DND-41 (cell line): ENCODE measurements around the gene POU6F2.

Experiments
- ATAC-seq: fragments of 200-7000 bp; cut with Tn5 transposase; 3 replicates; pipeline ENCODE4 v1.9.1; 2021; ENCODE audit warnings: low read depth; ENCODE audit not compliant: insufficient read depth
- DNase-seq: peaks from one replicate; pipeline ENCODE4 v3.0.0-alpha.2; 2020
- H2AFZ ChIP-seq: 2 replicates; pipeline ENCODE4 v1.6.0; 2012; ENCODE audit warnings: low read depth, low read length
- H3K27ac ChIP-seq: 2 replicates; pipeline ENCODE4 v1.5.1; 2012; ENCODE audit warnings: low read length, inconsistent platforms
- H3K27me3 ChIP-seq: fragments of 200-600 bp; sonication (generic); 2 replicates; pipeline ENCODE4 v1.6.0; 2012; ENCODE audit warnings: low read length, mild to moderate bottlenecking, inconsistent platforms; ENCODE audit not compliant: insufficient read depth, poor library complexity
- H3K36me3 ChIP-seq: 2 replicates; pipeline ENCODE4 v1.5.1; 2012; ENCODE audit warnings: low read length, inconsistent platforms; ENCODE audit not compliant: insufficient read depth
- H3K4me1 ChIP-seq: 2 replicates; pipeline ENCODE4 v1.5.1; 2012; ENCODE audit warnings: mild to moderate bottlenecking, low read length; ENCODE audit not compliant: insufficient read depth
- H3K4me2 ChIP-seq: 2 replicates; pipeline ENCODE4 v1.6.0; 2012; ENCODE audit warnings: mild to moderate bottlenecking, moderate library complexity, low read length, inconsistent platforms; ENCODE audit not compliant: insufficient read depth
- H3K4me3 ChIP-seq, 2 experiments: fragments of 200-600 bp in 1 of 2; shearing (Covaris generic) in 1 of 2; 2 replicates each; pipeline ENCODE4 v1.5.1; 2012 to 2016; ENCODE audit warnings: inconsistent platforms in 2 of 2, low read length in 2 of 2, mild to moderate bottlenecking in 2 of 2, low read depth in 1 of 2, moderate library complexity in 1 of 2
- H3K79me2 ChIP-seq: 2 replicates; pipeline ENCODE4 v1.6.0; 2012; ENCODE audit warnings: low read length, inconsistent platforms; ENCODE audit not compliant: insufficient read depth
- H3K9ac ChIP-seq: 2 replicates; pipeline ENCODE4 v1.6.0; 2012; ENCODE audit warnings: low read depth, mild to moderate bottlenecking, inconsistent platforms, low read length, moderate library complexity
- H3K9me3 ChIP-seq: 2 replicates; pipeline ENCODE4 v1.5.1; 2012; ENCODE audit warnings: low read length, moderate library complexity, mild to moderate bottlenecking, inconsistent platforms; ENCODE audit not compliant: insufficient read depth, severe bottlenecking
- H4K20me1 ChIP-seq: 2 replicates; pipeline ENCODE4 v1.6.0; 2012; ENCODE audit warnings: low read length; ENCODE audit not compliant: insufficient read depth
- CTCF ChIP-seq: IDR thresholded peaks from 2 replicates; pipeline ENCODE4 v1.5.1; 2012; ENCODE audit warnings: borderline replicate concordance, low read length, moderate library complexity, mild to moderate bottlenecking; ENCODE audit not compliant: poor library complexity, severe bottlenecking; ENCODE audit errors: extremely low read depth
- EZH2 ChIP-seq: IDR thresholded peaks from 3 replicates; pipeline ENCODE4 v1.6.1; 2012; ENCODE audit warnings: borderline replicate concordance, low read depth, mild to moderate bottlenecking, moderate library complexity, low read length, inconsistent platforms; ENCODE audit not compliant: severe bottlenecking

Gene POU6F2

GRCh38 chr7:39367943-39368342, 390.2 kb downstream of the POU6F2 start:
- ATAC-seq, result no peak

GRCh38 chr7:39372383-39372782, 394.7 kb downstream of the POU6F2 start:
- TF ChIP-seq EZH2, result no peak
- no peak overlapping the region for H3K9ac ChIP-seq
- H3K9me3 ChIP-seq, result no peaks in the 10 kb centered on the region
- no peaks in the 10 kb centered on the region for H3K79me2 ChIP-seq
- no peak overlapping the region for H3K4me3 ChIP-seq
- no peaks in the 10 kb centered on the region for H4K20me1 ChIP-seq
- peaks cover 11% of the 10 kb centered on the region for H3K27me3 ChIP-seq
- H3K36me3 ChIP-seq, result no peaks in the 10 kb centered on the region
- no peak for ATAC-seq
- H3K4me1 ChIP-seq, result no peaks in the 10 kb centered on the region
- DNase-seq, result no peak
- H2AFZ ChIP-seq, result no peak overlapping the region
- H3K27ac ChIP-seq, result no peak overlapping the region
- no peak overlapping the region for H3K4me2 ChIP-seq

More at GRCh38 chr7:39367943-39368342, 390.2 kb downstream of the POU6F2 start:
- no peak for DNase-seq
- H3K27ac ChIP-seq, result no peak overlapping the region
- TF ChIP-seq CTCF (no peak), EZH2 (no peak)
- no peaks in the 10 kb centered on the region for H3K9me3 ChIP-seq
- H3K79me2 ChIP-seq, result no peaks in the 10 kb centered on the region
- H3K4me1 ChIP-seq, result no peaks in the 10 kb centered on the region
- no peak overlapping the region for H3K4me2 ChIP-seq
- H3K36me3 ChIP-seq, result no peaks in the 10 kb centered on the region
- H3K27me3 ChIP-seq, result peaks cover 8% of the 10 kb centered on the region
- no peak overlapping the region for H2AFZ ChIP-seq
- no peaks in the 10 kb centered on the region for H4K20me1 ChIP-seq
- no peak overlapping the region for H3K9ac ChIP-seq
- H3K4me3 ChIP-seq, result no peak overlapping the region

- H3K9me3 ChIP-seq, result no peaks in the 10 kb centered on the region
- no peak for ATAC-seq
- H3K4me2 ChIP-seq, result no peak overlapping the region
- no peaks in the 10 kb centered on the region for H3K36me3 ChIP-seq
- no peaks in the 10 kb centered on the region for H3K79me2 ChIP-seq
- no peak for TF ChIP-seq CTCF
- no peak for TF ChIP-seq EZH2
- no peak overlapping the region for H3K27ac ChIP-seq
- H3K4me3 ChIP-seq, result no peak overlapping the region
- no peaks in the 10 kb centered on the region for H3K4me1 ChIP-seq
- no peaks in the 10 kb centered on the region for H4K20me1 ChIP-seq
- no peak for DNase-seq
- peaks cover 7% of the 10 kb centered on the region for H3K27me3 ChIP-seq
- H3K9ac ChIP-seq, result no peak overlapping the region
- no peak overlapping the region for H2AFZ ChIP-seq
Observed at GRCh38 chr7:39374436-39375040, 396.8 kb downstream of the POU6F2 start.

GRCh38 chr7:39375047-39375873, 397.6 kb downstream of the POU6F2 start:
- H3K27ac ChIP-seq, result no peak overlapping the region
- H3K27me3 ChIP-seq, result peaks cover 7% of the 10 kb centered on the region
- TF ChIP-seq CTCF (no peak), EZH2 (no peak)
- H3K36me3 ChIP-seq, result no peaks in the 10 kb centered on the region
- ATAC-seq (no peak), DNase-seq (no peak)
- no peaks in the 10 kb centered on the region for H4K20me1 ChIP-seq
- no peaks in the 10 kb centered on the region for H3K4me1 ChIP-seq
- no peak overlapping the region for H3K4me2 ChIP-seq
- no peaks in the 10 kb centered on the region for H3K9me3 ChIP-seq
- no peak overlapping the region for H2AFZ ChIP-seq
- H3K79me2 ChIP-seq, result no peaks in the 10 kb centered on the region
- no peak overlapping the region for H3K9ac ChIP-seq
- no peak overlapping the region for H3K4me3 ChIP-seq
